GM23338 (cell line): Measurements from ENCODE around the gene CCDC201. TPM values are rescaled to one million over a fixed set of nuclear protein-coding genes. Genes with fewer than 3 reads are reported as not detected.

Source experiments
- ATAC-seq: fragments of 200-7000 bp; cut with Tn5 transposase; 3 replicates; pipeline ENCODE4 v1.9.1; 2020
- DNase-seq: peaks from one replicate; pipeline ENCODE4 v3.0.0-alpha.2; 2015; ENCODE audit warnings: low spot score
- H2AFZ ChIP-seq: fragments of 200-600 bp; sonication (generic); 2 replicates; pipeline ENCODE4 v1.8.0; 2016; ENCODE audit warnings: antibody characterized with exemption, mild to moderate bottlenecking, moderate library complexity
- H3F3A ChIP-seq: fragments of 200-600 bp; sonication (generic); replicated peaks from 2 replicates; pipeline ENCODE4 v1.8.0; 2017; ENCODE audit warnings: antibody characterized with exemption, mixed run types, low read depth
- H3K27ac ChIP-seq: fragments of 200-600 bp; sonication (generic); 2 replicates; pipeline ENCODE4 v1.6.1; 2016; ENCODE audit warnings: low read depth
- H3K27me3 ChIP-seq: fragments of 200-600 bp; sonication (generic); 2 replicates; pipeline ENCODE4 v1.8.0; 2016; ENCODE audit warnings: mild to moderate bottlenecking, mixed run types, moderate library complexity; ENCODE audit not compliant: insufficient read depth
- H3K36me3 ChIP-seq: fragments of 200-600 bp; sonication (generic); 2 replicates; pipeline ENCODE4 v1.8.0; 2016; ENCODE audit warnings: mild to moderate bottlenecking; ENCODE audit not compliant: insufficient read depth
- H3K4me1 ChIP-seq: fragments of 200-600 bp; sonication (generic); 2 replicates; pipeline ENCODE4 v1.8.0; 2016; ENCODE audit warnings: mild to moderate bottlenecking, moderate library complexity; ENCODE audit not compliant: insufficient read depth
- H3K4me2 ChIP-seq: fragments of 200-600 bp; sonication (generic); 2 replicates; pipeline ENCODE4 v1.7.1; 2017; ENCODE audit warnings: mixed run types
- H3K4me3 ChIP-seq: fragments of 200-600 bp; sonication (generic); 2 replicates; pipeline ENCODE4 v1.6.1; 2016; ENCODE audit warnings: mixed run types
- H3K79me2 ChIP-seq: fragments of 200-600 bp; sonication (generic); replicated peaks from 2 replicates; pipeline ENCODE4 v1.8.0; 2017; ENCODE audit warnings: mild to moderate bottlenecking; ENCODE audit not compliant: insufficient read depth
- H3K9me2 ChIP-seq: fragments of 200-600 bp; sonication (generic); 2 replicates; pipeline ENCODE4 v1.8.0; 2017; ENCODE audit not compliant: insufficient read depth
- H4K20me1 ChIP-seq: fragments of 200-600 bp; sonication (generic); replicated peaks from 2 replicates; pipeline ENCODE4 v1.8.0; 2017; ENCODE audit warnings: mild to moderate bottlenecking; ENCODE audit not compliant: insufficient read depth
- H3K27ac Mint-ChIP-seq: 2 replicates; pipeline ENCODE4 v1.8.0; 2020; ENCODE audit warnings: inconsistent platforms, mild to moderate bottlenecking, moderate library complexity, mixed read lengths
- H3K27me3 Mint-ChIP-seq: 3 replicates; pipeline ENCODE4 v1.8.0; 2022; ENCODE audit warnings: low read depth, mild to moderate bottlenecking, moderate library complexity, mixed read lengths, inconsistent platforms; ENCODE audit not compliant: insufficient read depth, poor library complexity
- H3K36me3 Mint-ChIP-seq: 3 replicates; pipeline ENCODE4 v1.8.0; 2021; ENCODE audit warnings: low read depth, mild to moderate bottlenecking, inconsistent platforms, moderate library complexity, mixed read lengths
- H3K4me1 Mint-ChIP-seq: 3 replicates; pipeline ENCODE4 v1.8.0; 2020; ENCODE audit warnings: mild to moderate bottlenecking, inconsistent platforms, mixed read lengths
- H3K4me3 Mint-ChIP-seq: 3 replicates; pipeline ENCODE4 v1.8.0; 2021; ENCODE audit warnings: moderate library complexity, mild to moderate bottlenecking, inconsistent platforms, mixed read lengths
- H3K9me3 Mint-ChIP-seq: 3 replicates; pipeline ENCODE4 v1.8.0; 2020; ENCODE audit warnings: moderate library complexity, mild to moderate bottlenecking, inconsistent platforms, mixed read lengths
- CREB1 ChIP-seq: fragments of 250-450 bp; sonication (Bioruptor Pico); IDR thresholded peaks from 2 replicates; pipeline ENCODE4 v1.5.0; 2020; ENCODE audit warnings: low read depth, mild to moderate bottlenecking, moderate library complexity
- EZH2 ChIP-seq: fragments of 200-600 bp; sonication (generic); IDR thresholded peaks from one replicate; pipeline ENCODE4 v1.8.0; 2017; ENCODE audit warnings: antibody characterized with exemption, mild to moderate bottlenecking, low read depth; ENCODE audit not compliant: unreplicated experiment
- EZH2phosphoT487 ChIP-seq: fragments of 200-600 bp; sonication (generic); IDR thresholded peaks from one replicate; pipeline ENCODE4 v1.8.1; 2018; ENCODE audit warnings: antibody characterized with exemption; ENCODE audit not compliant: unreplicated experiment
- JUNB ChIP-seq: IDR thresholded peaks from one replicate; pipeline ENCODE4 v1.6.1; 2016; ENCODE audit warnings: antibody characterized with exemption; ENCODE audit not compliant: unreplicated experiment
- NANOG ChIP-seq: IDR thresholded peaks from 2 replicates; pipeline ENCODE4 v1.6.1; 2016; ENCODE audit warnings: antibody characterized with exemption, borderline replicate concordance
- POLR2AphosphoS5 ChIP-seq: IDR thresholded peaks from 2 replicates; pipeline ENCODE4 v1.6.1; 2016; ENCODE audit warnings: antibody characterized with exemption, low read depth
- STAT1 ChIP-seq: IDR thresholded peaks from one replicate; pipeline ENCODE4 v1.6.1; 2016; ENCODE audit warnings: antibody characterized with exemption; ENCODE audit not compliant: unreplicated experiment
- ZNF114 ChIP-seq: fragments of 250-450 bp; sonication (Bioruptor Pico); IDR thresholded peaks from 2 replicates; pipeline ENCODE4 v1.5.0; 2020; ENCODE audit warnings: mild to moderate bottlenecking, moderate library complexity
- ZNF331 ChIP-seq: fragments of 250-450 bp; sonication (Bioruptor Pico); IDR thresholded peaks from 2 replicates; pipeline ENCODE4 v1.5.0; 2020; ENCODE audit warnings: low read depth, mild to moderate bottlenecking, moderate library complexity
- polyA plus RNA-seq: library from polyadenylated mRNA; unstranded; fragments of >200 nt; fragmentation: Nextera tagmentation; extraction: Ambion mirVana; gene quantifications from 2 replicates; pipeline ENCODE4 v1.2.1, GENCODE V29; 2016
- total RNA-seq: library from RNA; depleted of rRNA; stranded (reverse); fragments of >200 nt; shearing (Covaris generic); gene quantifications from 2 replicates; pipeline ENCODE4 v1.2.3, GENCODE V29; 2014
- TF ChIP-seq, protein P1 (sequence below): IDR thresholded peaks from 2 replicates; pipeline ENCODE4 v1.6.1; 2016; ENCODE audit warnings: antibody characterized with exemption
- TF ChIP-seq, protein P2 (sequence below): fragments of 250-450 bp; sonication (Bioruptor Pico); IDR thresholded peaks from 2 replicates; pipeline ENCODE4 v1.5.0; 2020; ENCODE audit warnings: mild to moderate bottlenecking, moderate library complexity
- TF ChIP-seq, protein P3 (sequence below), 2 experiments: fragments of 200-600 bp in 1 of 2; sonication (generic) in 1 of 2; conservative IDR thresholded peaks; 2 replicates each; pipeline versions ENCODE4 v1.5.1 to v1.6.1; 2016 to 2017; ENCODE audit warnings: antibody characterized with exemption in 2 of 2, low read depth in 2 of 2, mild to moderate bottlenecking in 2 of 2, moderate library complexity in 1 of 2
- TF ChIP-seq, protein P4 (sequence below): IDR thresholded peaks from one replicate; pipeline ENCODE4 v1.6.1; 2018; ENCODE audit warnings: antibody characterized with exemption; ENCODE audit not compliant: unreplicated experiment

Gene CCDC201
- total and polyA plus RNA-seq, 2 experiments from 2014 or later = not detected

DNA sequence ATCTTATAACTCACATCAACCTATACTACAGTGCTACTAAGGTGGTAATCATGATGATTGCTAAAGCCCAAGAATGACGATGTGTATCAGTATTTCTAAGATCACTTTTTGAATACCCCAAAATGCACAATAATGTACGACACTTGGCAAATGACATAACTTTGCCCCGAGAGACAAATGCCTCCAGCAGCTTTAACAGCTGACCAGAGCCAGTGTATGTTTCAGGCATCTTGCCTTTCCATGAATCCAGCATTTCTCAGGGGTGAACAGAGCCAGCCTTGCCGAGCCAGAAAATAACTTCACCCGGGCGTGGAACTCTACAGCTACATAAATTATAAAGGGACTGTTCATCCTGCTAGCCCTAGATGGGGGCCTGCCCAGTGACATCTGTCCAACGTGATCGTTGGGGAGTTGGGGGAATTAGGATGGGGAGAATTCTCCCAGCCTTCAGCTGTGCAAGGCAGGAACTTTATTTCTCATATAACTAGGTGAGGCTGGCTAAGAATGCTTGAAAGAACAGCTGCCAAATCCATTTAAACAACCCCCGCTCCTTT is 46.4 kb upstream of the CCDC201 start:
- no peaks in the 10 kb centered on the region for H3K9me3 Mint-ChIP-seq
- Histone ChIP-seq H3K9me2 (no peaks in the 10 kb centered on the region), H3K4me1 (peaks cover 43% of the 10 kb centered on the region), H3K4me2 (peak overlapping the region; percentile 84), H3K79me2 (no peaks in the 10 kb centered on the region), H3F3A (peaks cover 6% of the 10 kb centered on the region; the same call in 1 of the 2 replicates), H3K36me3 (no peaks in the 10 kb centered on the region), H3K4me3 (peak overlapping the region; percentile 77), H3K27me3 (peaks cover 53% of the 10 kb centered on the region), H3K27ac (no peak overlapping the region), H4K20me1 (0 out of 2 replicates have a peak, but pooled peaks cover 7% of the 10 kb centered on the region), H2AFZ (no peak overlapping the region)
- TF ChIP-seq, protein P1, sequence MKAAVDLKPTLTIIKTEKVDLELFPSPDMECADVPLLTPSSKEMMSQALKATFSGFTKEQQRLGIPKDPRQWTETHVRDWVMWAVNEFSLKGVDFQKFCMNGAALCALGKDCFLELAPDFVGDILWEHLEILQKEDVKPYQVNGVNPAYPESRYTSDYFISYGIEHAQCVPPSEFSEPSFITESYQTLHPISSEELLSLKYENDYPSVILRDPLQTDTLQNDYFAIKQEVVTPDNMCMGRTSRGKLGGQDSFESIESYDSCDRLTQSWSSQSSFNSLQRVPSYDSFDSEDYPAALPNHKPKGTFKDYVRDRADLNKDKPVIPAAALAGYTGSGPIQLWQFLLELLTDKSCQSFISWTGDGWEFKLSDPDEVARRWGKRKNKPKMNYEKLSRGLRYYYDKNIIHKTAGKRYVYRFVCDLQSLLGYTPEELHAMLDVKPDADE = no peak
- TF ChIP-seq JUNB (no peak), CREB1 (no peak), EZH2phosphoT487 (no peak), ZNF114 (CRISPR knock-in tag) (no peak), STAT1 (no peak), ZNF331 (CRISPR knock-in tag) (no peak), POLR2AphosphoS5 (no peak), NANOG (no peak), EZH2 (no peak)
- TF ChIP-seq, protein P2, sequence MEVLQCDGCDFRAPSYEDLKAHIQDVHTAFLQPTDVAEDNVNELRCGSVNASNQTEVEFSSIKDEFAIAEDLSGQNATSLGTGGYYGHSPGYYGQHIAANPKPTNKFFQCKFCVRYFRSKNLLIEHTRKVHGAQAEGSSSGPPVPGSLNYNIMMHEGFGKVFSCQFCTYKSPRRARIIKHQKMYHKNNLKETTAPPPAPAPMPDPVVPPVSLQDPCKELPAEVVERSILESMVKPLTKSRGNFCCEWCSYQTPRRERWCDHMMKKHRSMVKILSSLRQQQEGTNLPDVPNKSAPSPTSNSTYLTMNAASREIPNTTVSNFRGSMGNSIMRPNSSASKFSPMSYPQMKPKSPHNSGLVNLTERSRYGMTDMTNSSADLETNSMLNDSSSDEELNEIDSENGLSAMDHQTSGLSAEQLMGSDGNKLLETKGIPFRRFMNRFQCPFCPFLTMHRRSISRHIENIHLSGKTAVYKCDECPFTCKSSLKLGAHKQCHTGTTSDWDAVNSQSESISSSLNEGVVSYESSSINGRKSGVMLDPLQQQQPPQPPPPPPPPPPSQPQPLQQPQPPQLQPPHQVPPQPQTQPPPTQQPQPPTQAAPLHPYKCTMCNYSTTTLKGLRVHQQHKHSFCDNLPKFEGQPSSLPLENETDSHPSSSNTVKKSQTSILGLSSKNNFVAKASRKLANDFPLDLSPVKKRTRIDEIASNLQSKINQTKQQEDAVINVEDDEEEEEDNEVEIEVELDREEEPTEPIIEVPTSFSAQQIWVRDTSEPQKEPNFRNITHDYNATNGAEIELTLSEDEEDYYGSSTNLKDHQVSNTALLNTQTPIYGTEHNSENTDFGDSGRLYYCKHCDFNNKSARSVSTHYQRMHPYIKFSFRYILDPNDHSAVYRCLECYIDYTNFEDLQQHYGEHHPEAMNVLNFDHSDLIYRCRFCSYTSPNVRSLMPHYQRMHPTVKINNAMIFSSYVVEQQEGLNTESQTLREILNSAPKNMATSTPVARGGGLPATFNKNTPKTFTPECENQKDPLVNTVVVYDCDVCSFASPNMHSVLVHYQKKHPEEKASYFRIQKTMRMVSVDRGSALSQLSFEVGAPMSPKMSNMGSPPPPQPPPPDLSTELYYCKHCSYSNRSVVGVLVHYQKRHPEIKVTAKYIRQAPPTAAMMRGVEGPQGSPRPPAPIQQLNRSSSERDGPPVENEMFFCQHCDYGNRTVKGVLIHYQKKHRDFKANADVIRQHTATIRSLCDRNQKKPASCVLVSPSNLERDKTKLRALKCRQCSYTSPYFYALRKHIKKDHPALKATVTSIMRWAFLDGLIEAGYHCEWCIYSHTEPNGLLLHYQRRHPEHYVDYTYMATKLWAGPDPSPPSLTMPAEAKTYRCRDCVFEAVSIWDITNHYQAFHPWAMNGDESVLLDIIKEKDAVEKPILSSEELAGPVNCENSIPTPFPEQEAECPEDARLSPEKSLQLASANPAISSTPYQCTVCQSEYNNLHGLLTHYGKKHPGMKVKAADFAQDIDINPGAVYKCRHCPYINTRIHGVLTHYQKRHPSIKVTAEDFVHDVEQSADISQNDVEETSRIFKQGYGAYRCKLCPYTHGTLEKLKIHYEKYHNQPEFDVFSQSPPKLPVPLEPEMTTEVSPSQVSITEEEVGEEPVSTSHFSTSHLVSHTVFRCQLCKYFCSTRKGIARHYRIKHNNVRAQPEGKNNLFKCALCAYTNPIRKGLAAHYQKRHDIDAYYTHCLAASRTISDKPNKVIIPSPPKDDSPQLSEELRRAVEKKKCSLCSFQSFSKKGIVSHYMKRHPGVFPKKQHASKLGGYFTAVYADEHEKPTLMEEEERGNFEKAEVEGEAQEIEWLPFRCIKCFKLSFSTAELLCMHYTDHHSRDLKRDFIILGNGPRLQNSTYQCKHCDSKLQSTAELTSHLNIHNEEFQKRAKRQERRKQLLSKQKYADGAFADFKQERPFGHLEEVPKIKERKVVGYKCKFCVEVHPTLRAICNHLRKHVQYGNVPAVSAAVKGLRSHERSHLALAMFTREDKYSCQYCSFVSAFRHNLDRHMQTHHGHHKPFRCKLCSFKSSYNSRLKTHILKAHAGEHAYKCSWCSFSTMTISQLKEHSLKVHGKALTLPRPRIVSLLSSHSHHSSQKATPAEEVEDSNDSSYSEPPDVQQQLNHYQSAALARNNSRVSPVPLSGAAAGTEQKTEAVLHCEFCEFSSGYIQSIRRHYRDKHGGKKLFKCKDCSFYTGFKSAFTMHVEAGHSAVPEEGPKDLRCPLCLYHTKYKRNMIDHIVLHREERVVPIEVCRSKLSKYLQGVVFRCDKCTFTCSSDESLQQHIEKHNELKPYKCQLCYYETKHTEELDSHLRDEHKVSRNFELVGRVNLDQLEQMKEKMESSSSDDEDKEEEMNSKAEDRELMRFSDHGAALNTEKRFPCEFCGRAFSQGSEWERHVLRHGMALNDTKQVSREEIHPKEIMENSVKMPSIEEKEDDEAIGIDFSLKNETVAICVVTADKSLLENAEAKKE = no peak
- TF ChIP-seq, protein P3, sequence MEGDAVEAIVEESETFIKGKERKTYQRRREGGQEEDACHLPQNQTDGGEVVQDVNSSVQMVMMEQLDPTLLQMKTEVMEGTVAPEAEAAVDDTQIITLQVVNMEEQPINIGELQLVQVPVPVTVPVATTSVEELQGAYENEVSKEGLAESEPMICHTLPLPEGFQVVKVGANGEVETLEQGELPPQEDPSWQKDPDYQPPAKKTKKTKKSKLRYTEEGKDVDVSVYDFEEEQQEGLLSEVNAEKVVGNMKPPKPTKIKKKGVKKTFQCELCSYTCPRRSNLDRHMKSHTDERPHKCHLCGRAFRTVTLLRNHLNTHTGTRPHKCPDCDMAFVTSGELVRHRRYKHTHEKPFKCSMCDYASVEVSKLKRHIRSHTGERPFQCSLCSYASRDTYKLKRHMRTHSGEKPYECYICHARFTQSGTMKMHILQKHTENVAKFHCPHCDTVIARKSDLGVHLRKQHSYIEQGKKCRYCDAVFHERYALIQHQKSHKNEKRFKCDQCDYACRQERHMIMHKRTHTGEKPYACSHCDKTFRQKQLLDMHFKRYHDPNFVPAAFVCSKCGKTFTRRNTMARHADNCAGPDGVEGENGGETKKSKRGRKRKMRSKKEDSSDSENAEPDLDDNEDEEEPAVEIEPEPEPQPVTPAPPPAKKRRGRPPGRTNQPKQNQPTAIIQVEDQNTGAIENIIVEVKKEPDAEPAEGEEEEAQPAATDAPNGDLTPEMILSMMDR (conservative IDR thresholded peaks at IDR 0.05; ENCODE audit: low read depth in 2 of 2) = no peak
- TF ChIP-seq, protein P4, sequence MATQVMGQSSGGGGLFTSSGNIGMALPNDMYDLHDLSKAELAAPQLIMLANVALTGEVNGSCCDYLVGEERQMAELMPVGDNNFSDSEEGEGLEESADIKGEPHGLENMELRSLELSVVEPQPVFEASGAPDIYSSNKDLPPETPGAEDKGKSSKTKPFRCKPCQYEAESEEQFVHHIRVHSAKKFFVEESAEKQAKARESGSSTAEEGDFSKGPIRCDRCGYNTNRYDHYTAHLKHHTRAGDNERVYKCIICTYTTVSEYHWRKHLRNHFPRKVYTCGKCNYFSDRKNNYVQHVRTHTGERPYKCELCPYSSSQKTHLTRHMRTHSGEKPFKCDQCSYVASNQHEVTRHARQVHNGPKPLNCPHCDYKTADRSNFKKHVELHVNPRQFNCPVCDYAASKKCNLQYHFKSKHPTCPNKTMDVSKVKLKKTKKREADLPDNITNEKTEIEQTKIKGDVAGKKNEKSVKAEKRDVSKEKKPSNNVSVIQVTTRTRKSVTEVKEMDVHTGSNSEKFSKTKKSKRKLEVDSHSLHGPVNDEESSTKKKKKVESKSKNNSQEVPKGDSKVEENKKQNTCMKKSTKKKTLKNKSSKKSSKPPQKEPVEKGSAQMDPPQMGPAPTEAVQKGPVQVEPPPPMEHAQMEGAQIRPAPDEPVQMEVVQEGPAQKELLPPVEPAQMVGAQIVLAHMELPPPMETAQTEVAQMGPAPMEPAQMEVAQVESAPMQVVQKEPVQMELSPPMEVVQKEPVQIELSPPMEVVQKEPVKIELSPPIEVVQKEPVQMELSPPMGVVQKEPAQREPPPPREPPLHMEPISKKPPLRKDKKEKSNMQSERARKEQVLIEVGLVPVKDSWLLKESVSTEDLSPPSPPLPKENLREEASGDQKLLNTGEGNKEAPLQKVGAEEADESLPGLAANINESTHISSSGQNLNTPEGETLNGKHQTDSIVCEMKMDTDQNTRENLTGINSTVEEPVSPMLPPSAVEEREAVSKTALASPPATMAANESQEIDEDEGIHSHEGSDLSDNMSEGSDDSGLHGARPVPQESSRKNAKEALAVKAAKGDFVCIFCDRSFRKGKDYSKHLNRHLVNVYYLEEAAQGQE = no peak
- H3K36me3 Mint-ChIP-seq = peaks cover 10% of the 10 kb centered on the region; the same call in 2 of the 3 replicates
- peak overlapping the region; percentile 82 for H3K4me3 Mint-ChIP-seq
- H3K4me1 Mint-ChIP-seq = peaks cover 32% of the 10 kb centered on the region
- ATAC-seq = no peak
- no peak for DNase-seq
- H3K27ac Mint-ChIP-seq = no peak overlapping the region
- peaks cover 51% of the 10 kb centered on the region for H3K27me3 Mint-ChIP-seq
